ENCODE data around the gene CACNB4. TPM values are rescaled to one million over a fixed set of nuclear protein-coding genes. Genes with fewer than 3 reads are reported as not detected.

CACNB4 gene
- total RNA-seq, 1 donor from 2014 or later: 5.1 TPM

DNA sequence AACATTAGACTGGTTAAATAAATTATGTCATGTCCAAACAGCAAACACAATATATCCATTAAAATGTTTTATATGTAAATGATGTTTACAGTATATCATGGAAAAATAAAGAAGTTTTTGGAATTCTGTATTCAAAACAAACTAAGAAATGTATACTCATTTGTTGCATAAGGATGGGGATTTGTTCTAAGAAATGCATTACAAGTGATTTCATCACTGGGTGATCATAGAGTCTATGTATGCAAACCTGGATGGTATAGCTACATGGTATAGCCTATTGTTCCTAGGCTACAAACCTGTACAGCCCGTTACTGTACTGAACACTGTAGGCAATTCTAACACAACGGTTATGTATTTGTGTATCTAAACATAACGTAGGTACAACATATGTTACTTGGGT lies 305.7 kb downstream of the CACNB4 start:
- Mint-ChIP-seq H3K27me3 (ENCODE audit: unreplicated experiment) (no peaks in the 10 kb centered on the region), H3K27ac (ENCODE audit: unreplicated experiment) (no peak overlapping the region), H3K4me1 (ENCODE audit: low read depth, unreplicated experiment) (no peaks in the 10 kb centered on the region), H3K4me3 (ENCODE audit: unreplicated experiment) (no peak overlapping the region), H3K36me3 (ENCODE audit: unreplicated experiment) (no peaks in the 10 kb centered on the region), H3K9me3 (ENCODE audit: unreplicated experiment) (peaks cover under 1% of the 10 kb centered on the region)
- TF ChIP-seq, protein P1, sequence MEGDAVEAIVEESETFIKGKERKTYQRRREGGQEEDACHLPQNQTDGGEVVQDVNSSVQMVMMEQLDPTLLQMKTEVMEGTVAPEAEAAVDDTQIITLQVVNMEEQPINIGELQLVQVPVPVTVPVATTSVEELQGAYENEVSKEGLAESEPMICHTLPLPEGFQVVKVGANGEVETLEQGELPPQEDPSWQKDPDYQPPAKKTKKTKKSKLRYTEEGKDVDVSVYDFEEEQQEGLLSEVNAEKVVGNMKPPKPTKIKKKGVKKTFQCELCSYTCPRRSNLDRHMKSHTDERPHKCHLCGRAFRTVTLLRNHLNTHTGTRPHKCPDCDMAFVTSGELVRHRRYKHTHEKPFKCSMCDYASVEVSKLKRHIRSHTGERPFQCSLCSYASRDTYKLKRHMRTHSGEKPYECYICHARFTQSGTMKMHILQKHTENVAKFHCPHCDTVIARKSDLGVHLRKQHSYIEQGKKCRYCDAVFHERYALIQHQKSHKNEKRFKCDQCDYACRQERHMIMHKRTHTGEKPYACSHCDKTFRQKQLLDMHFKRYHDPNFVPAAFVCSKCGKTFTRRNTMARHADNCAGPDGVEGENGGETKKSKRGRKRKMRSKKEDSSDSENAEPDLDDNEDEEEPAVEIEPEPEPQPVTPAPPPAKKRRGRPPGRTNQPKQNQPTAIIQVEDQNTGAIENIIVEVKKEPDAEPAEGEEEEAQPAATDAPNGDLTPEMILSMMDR (IDR thresholded peaks at IDR 0.05; ENCODE audit: partially characterized antibody, unreplicated experiment): no peak
- DNase-seq: no peak

GRCh38 chr2:151792589-151792988 lies 306.3 kb downstream of the CACNB4 start:
- Mint-ChIP-seq H3K4me1 (ENCODE audit: low read depth, unreplicated experiment) (no peaks in the 10 kb centered on the region), H3K36me3 (ENCODE audit: unreplicated experiment) (no peaks in the 10 kb centered on the region), H3K27ac (ENCODE audit: unreplicated experiment) (no peak overlapping the region), H3K4me3 (ENCODE audit: unreplicated experiment) (no peak overlapping the region), H3K27me3 (ENCODE audit: unreplicated experiment) (no peaks in the 10 kb centered on the region), H3K9me3 (ENCODE audit: unreplicated experiment) (peaks cover 1% of the 10 kb centered on the region)
- TF ChIP-seq, protein P1 (IDR thresholded peaks at IDR 0.05; ENCODE audit: partially characterized antibody, unreplicated experiment): no peak
- DNase-seq: no peak

DNA sequence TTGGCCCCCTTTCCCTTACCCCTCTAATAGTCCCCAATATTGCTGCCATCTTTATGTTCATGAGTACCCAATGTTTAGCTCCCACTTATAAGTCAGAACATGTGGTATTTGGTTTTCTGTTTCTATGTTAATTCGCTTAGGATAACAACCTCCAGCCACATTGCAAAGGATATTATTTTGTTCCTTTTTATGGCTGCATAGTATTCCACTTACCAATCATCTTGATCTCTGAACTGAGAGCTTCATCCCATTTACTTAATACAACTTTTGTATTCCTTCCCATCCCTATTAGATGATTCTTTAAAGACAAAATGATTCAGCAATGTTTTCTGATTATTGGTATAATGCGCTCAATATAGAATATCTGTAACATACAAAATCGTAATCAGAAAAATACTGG lies 307.3 kb downstream of the CACNB4 start:
- no peaks in the 10 kb centered on the region for H3K4me1 Mint-ChIP-seq (ENCODE audit: low read depth, unreplicated experiment)
- no peaks in the 10 kb centered on the region for H3K36me3 Mint-ChIP-seq (ENCODE audit: unreplicated experiment)
- TF ChIP-seq, protein P1 (IDR thresholded peaks at IDR 0.05; ENCODE audit: partially characterized antibody, unreplicated experiment): no peak
- peaks cover 1% of the 10 kb centered on the region for H3K9me3 Mint-ChIP-seq (ENCODE audit: unreplicated experiment)
- no peak overlapping the region for H3K27ac Mint-ChIP-seq (ENCODE audit: unreplicated experiment)
- H3K4me3 Mint-ChIP-seq (ENCODE audit: unreplicated experiment): no peak overlapping the region
- no peaks in the 10 kb centered on the region for H3K27me3 Mint-ChIP-seq (ENCODE audit: unreplicated experiment)
- DNase-seq: no peak

GRCh38 chr2:151790689-151791088 lies 308.2 kb downstream of the CACNB4 start:
- no peak overlapping the region for H3K27ac Mint-ChIP-seq (ENCODE audit: unreplicated experiment)
- peaks cover 1% of the 10 kb centered on the region for H3K9me3 Mint-ChIP-seq (ENCODE audit: unreplicated experiment)
- DNase-seq: no peak
- no peaks in the 10 kb centered on the region for H3K27me3 Mint-ChIP-seq (ENCODE audit: unreplicated experiment)
- no peaks in the 10 kb centered on the region for H3K4me1 Mint-ChIP-seq (ENCODE audit: low read depth, unreplicated experiment)
- no peak overlapping the region for H3K4me3 Mint-ChIP-seq (ENCODE audit: unreplicated experiment)
- no peaks in the 10 kb centered on the region for H3K36me3 Mint-ChIP-seq (ENCODE audit: unreplicated experiment)
- TF ChIP-seq, protein P1 (IDR thresholded peaks at IDR 0.05; ENCODE audit: partially characterized antibody, unreplicated experiment): no peak

GRCh38 chr2:151789055-151789834 lies 309.6 kb downstream of the CACNB4 start:
- H3K27me3 Mint-ChIP-seq (ENCODE audit: unreplicated experiment): no peaks in the 10 kb centered on the region
- peaks cover 1% of the 10 kb centered on the region for H3K9me3 Mint-ChIP-seq (ENCODE audit: unreplicated experiment)
- TF ChIP-seq, protein P1 (IDR thresholded peaks at IDR 0.05; ENCODE audit: partially characterized antibody, unreplicated experiment): no peak
- no peak for DNase-seq
- no peak overlapping the region for H3K27ac Mint-ChIP-seq (ENCODE audit: unreplicated experiment)
- no peaks in the 10 kb centered on the region for H3K4me1 Mint-ChIP-seq (ENCODE audit: low read depth, unreplicated experiment)
- no peak overlapping the region for H3K4me3 Mint-ChIP-seq (ENCODE audit: unreplicated experiment)
- H3K36me3 Mint-ChIP-seq (ENCODE audit: unreplicated experiment): no peaks in the 10 kb centered on the region
